DMS53 treated with DMSO at 0.1 percent for 48 hours (cell line): ENCODE results near the gene MOXD1.
"Not testable (repeated sequence)": the region's sequence is repeated elsewhere in the genome, so short reads cannot be mapped to it uniquely, and the experiment has no call there.

Source experiments
- DNase-seq: peaks from one replicate; lab custom pipeline; 2025; ENCODE audit not compliant: unreplicated experiment; lab: John Stamatoyannopoulos, UW

MOXD1 gene

DNA sequence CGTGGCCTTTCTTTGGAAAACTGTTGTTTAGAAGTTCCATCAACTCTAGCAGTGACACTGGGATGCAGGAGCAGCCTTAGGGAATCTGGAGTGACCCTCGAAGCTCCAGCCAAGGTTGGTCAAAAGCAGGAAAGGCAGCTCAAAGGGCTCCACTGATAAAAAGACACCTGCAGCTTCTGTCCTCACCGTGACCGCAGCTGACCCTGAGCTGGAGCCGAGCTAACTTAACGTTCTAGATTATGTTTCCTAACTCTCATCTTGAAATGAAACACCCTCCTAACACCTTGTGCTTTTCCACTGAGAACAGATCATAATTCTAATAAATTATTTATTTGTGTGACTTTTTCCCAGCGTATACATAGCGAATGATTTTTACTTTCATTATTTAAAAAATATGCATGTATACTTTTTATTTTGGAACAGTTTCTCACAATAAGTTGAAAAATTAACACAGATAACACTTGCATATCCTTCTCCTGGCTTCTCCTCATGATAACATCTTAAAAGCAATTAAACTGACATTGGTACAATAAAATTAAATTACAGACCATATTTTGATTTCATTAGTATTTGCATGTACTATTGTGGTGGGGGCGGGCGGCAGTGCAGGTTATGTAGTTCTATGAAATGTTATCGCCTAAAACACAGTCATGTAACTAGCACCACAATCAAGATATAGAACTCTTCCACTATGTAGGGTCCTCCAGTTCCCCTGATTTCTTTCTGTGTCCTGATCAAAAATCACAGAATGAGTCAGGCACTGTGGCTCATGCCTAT, 116.1 kb downstream of the MOXD1 start:
- DNase-seq: no peak

DNA sequence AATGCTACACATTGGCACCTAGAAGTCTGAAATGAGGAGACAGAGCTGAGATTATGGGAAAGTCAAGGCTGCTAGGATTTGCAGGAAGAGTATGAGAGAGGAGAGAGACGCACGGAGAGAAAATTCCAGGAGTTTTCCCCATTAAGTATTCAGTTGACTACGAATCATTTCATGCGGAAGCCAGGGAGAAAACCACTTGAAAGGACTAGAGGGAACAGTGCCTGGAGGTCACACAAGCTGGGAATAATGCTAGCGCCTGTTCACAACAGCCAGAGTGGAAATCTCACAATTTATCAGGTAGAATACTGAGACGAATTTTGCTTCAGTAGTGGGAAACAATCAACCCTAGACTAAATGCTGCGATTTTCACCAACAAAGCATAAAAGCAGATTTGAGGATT, 118.6 kb downstream of the MOXD1 start:
- no peak for DNase-seq

DNA sequence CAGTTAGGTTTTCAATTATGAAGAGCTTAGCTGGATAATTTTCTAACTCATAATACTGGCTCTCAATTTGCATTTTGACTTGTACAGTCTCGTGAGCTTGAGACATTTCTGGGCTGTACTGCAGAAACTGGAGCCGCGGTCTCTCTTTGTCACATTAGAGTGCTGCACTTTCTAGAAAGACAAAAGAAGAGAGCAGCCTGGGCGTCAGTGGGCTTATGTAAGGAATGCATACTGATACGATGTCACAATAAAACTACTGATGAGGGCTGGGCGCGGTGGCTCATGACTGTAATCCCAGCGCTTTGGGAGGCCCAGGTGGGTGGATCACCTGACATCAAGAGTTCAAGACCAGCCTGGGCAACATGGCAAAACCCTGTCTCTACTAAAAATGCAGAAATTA, 120.8 kb downstream of the MOXD1 start:
- DNase-seq: no peak

DNA sequence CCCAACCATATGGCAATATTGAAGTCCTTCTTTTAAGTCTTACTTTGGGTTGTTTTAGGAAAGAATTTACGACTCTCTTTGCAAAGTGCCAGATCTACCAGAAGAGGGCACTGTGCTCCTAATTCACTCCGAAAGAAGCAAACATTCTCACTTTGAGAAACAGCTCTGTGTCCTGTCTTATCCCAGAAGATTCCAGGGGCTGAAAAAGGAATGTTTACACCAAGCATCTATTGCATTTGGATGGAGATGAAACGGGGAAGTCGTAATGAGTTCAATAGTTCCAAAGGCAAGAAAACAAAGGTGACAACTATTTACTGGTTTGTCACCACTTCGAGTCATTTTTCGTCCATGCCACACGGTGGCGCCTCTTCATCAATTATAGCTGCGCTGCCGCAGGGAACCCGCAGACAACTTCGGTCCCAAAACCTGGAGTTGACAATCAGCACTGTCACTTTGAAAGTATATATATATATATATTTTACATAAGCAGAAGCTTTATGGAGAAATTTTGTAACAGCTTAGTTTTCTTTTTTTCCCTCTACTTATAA, 121.6 kb downstream of the MOXD1 start:
- peak; percentile 76 for DNase-seq

DNA sequence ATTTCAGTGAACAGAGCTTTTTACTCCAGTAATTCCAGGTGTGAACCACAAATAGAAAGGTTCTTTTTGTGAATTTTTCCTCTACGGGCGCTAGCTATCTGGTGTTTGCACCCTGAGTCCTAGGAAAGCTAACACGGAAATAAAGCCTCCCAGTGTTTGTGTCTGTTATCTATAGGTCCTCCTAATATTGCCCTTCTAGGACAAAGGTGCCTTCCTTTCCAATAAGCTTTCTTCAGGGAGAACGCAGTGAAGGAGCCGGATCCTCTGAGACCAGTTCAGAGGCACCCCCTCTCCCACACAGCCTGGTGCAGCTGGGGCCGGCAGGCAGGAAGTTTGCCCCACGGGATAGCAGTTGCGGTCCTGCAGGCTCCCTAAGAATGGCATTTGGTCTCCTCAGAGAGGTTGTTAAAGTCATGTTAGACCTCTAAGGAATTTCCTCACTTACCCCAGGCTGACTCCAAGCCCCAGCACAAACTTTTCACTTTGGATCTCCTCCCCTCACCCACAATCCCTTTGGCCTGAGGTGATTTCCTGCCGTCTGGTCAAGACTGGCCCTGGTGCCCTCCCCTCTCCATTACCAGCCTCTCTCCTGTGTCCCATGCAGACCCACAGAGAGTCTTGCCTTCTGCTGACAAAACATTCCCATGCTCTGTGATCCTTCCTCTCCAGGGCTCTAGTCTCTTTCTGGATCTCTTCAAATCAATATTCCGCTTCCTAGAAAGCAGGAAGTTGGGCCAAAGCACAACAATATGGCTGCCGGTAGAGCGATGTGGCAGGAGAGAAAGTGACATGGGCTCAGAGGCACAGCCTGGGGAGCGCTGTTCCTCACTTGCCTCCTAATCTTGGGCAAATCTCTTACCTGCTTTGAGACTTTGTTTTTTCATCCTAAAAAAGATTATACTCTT, 126.0 kb downstream of the MOXD1 start:
- DNase-seq: no peak

DNA sequence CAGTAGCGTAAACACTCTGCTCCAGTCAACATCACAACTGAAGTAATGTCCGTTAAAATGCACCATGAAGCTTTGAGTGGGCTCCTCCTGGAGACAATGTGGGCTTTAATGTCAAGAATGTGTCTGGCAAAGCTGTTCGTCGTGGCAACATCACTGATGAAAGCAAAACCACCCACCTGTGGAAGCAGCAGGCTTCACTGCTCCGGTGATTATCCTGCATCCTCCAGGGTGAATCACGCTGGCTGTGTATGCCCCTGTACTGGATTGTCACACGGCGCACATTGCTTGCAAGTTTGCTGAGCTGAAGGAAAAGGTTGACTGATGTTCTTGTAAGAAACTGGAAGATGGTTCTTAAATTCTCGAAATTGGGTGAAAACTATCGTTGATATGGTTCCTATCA, 128.5 kb downstream of the MOXD1 start:
- no peak for DNase-seq

DNA sequence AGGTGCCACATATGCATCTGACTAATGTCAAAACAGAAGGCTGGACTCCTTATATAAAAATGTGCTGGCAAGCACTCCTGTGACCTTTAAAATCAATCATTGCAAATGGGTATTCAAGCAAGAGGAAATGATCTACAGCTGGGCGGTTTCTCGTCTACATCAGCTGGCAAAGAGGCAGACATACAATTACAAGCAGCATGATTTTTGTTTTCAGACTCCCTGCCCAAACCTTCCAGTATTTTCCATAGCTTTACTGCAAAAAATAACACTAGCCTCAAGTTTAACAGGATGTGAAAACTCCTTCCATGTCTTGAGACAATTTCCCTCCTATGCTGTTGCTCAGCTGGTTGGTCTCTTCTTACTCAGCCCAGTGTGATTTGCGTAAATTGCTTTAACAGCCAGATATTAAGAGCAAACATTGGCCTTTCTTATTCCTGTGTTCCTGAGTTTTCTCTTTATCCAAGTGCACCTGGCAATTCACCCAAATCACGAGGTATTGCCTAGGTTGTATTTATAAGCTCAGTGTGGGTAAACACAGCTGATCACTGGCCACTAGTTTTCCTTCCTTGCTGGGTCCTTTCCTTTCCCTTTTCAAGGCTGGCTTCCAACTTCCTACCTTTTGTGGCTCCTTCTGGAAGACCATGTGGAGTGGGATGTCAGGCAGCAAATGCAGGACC, 130.4 kb downstream of the MOXD1 start:
- peak; percentile 28 for DNase-seq

DNA sequence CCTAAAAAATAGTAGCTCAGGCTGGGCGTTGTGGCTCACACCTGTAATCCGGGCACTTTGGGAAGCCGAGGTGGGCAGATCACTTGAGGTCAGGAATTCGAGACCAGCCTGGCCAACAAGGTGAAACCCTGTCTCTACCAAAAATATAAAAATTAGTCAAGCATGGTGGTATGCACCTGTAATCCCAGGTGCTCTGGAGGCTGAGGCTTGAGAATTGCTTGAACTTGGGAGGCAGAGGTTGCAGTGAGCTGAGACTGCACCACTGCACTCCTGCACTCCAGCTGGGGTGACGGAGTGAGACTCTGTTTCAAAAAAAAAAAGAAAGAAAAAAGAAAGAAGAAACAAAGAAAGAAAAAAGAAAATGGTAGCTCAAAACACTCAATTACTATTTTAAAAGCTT, 132.6 kb downstream of the MOXD1 start:
- DNase-seq: not testable (repeated sequence)

DNA sequence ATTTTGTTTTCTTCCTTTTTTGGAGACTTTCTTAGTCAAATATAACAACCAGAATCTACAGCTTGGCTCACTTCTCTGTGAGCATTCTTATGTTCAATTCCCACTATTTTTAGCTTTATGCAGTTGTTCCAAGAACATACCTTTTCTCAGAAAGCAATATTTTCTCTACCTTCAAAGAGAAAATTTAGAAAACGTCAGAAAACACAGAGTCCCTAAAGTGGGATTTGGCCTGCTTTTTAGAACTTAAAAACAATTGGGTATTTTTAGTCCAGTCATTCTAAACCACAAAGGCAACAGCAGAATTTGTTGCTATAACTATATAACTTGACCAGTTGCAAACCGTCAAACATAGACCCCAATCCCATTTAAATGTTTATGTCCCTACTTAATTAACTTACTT, 133.1 kb downstream of the MOXD1 start:
- no peak for DNase-seq

DNA sequence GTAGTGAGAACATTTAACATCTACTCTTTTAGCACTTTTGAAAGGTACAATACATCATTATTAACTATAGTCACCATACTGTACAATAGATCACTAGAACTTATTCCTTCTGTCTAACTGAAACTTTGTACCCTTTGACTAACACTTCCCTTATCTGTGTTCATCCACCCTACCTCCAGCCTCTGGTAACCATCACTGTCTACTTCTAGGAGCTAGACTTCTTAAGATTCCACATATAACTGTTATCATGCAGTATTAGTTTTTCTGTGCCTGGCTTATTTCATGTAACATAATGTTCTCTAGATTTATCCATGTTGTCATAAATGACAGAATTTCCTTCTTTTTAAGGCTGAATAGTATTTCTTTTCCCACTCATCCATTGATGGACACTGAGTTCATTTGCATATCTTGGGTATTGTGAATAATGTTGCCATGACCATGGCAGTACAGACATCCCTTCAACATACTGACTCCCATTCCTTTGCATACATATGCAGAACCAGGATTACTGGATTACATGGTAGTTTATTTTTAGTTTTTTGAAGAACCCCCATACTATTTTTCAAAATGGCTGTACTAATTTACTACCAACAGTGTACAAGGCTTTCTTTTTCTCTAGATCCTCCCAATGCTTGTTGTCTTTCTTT, 135.7 kb downstream of the MOXD1 start:
- no peak for DNase-seq

DNA sequence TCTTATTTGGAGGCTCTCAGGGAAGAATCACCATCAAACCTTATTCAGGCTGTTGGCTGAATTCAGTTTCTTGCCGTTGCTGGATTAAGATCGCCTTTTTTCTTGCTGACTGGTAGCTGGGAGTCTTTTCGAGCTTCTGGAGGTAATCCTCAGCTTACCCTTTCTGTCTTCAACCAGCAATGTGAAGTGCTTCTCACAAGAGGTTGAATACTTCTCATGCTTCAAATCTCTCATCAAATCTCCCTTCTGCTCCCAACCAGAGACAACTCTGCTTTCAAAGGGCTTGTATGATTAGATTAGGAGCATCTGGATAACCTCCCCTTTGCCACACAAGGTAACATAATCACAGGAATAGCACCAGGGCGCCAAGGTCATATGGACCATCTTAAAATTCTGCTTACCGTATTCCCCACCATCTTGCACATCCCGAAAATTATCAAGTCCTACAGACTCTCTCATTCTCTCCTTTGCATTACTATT, 137.2 kb downstream of the MOXD1 start:
- no peak for DNase-seq

DNA sequence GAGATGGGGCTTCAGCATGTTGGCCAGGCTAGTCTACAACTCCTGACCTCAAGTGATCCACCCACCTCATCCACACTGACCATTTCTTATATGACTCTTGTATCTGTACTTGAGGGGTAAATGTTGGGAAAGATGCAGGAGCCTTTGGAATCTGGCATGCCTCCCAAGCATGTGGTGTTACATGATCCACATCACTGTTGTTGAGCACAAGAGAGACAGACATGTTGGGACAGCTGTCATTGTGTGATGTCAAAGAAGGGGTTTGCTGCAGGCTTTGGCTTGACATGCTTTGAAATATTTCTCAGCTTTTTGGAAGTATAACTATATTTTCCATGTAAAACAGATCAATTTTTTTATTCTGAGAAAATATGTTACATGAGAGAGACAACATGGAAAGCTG, 139.9 kb downstream of the MOXD1 start:
- DNase-seq: no peak

DNA sequence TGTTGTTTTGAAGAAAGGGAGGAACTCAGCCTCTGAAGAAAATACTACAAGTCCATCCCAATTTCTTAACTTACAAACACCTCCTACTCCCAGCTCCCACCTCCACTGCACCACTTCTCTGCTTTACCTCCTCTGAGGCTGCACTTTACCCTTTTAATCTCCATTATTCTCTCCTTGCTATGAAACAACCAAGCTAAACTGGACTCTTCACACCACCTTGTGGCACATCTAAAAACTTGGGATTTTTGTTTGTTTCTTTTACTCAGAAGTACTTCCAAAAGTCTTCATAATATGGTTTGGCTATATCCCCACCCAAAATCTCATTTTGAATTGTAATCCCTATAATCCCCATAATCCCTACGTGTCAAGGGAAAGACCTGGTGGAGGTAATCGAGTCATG, 142.2 kb downstream of the MOXD1 start:
- DNase-seq: no peak

DNA sequence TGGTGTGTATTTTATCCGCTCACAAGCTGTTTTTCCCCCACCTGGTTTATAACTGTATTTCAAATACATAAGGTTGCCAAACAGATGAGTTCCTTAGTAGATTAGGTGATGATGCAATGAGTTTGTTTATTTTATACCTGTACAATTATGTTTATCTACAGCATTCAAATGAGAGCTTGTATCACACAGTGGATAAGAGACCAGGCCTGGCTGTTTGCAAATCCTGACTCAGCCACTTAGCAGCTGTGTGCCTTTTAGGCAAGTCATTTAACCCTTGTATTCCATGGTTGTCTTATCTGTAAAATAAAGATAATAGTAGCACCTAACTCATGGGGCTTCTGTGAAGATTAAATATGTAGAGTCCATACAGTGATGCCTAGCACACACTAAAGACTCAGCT, 143.7 kb downstream of the MOXD1 start:
- DNase-seq: peak; percentile 21

DNA sequence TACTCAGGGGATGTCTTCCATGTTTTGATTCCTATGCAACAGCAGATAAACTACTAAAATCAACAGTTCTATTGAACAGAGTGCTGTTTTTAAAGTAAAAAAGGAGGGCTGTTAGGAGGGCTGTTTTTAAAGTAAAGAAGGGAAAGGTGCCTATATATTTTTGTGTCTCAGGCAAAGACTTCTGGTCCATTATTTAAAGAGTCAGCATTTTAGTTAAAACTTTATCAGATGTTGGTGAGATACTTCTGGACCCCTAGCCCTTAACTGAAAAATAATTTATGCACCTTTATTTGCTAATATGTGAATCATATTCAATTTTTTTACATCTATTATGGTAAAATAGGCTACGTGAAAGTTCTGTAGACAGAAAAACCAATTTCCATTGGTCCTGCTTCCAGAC, 144.8 kb downstream of the MOXD1 start:
- no peak for DNase-seq

DNA sequence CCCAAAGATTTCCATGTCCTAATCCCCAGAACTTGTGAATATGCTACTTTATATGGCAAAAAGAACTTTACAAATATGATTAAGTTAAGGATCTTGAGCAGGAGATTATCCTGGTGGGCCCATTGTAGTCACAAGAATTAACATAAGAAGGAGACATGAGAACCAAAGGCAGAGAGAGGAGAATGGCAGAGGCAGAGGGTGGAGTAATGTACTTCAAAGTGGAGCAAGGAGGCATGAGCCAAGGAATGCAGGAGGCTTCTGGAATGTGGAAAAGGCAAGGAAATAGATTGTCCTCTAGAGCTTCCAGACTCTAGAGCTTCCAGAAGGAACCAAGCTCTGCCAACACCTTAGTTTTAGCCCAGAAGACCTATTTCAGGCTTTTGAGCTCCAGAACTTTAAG, 147.4 kb downstream of the MOXD1 start:
- DNase-seq: no peak

DNA sequence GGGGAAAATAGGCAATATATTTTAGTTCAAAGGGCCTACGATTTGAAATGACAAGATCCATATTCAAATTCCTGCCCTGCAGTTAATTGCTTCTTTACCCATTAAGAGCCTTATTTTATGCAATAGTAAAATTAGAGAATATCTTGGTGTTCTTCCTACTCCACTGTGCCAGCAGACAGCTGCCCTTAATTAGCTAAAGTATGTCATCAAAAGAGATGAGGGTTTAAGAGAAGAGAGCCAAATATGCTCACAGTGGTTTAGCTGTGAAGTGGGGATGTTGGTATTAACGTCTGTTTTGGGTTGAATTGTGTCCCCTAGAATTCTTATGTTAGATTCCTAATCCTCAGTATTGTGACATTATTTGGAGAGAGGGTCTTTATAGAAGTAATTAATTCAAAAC, 148.1 kb downstream of the MOXD1 start:
- DNase-seq: no peak

DNA sequence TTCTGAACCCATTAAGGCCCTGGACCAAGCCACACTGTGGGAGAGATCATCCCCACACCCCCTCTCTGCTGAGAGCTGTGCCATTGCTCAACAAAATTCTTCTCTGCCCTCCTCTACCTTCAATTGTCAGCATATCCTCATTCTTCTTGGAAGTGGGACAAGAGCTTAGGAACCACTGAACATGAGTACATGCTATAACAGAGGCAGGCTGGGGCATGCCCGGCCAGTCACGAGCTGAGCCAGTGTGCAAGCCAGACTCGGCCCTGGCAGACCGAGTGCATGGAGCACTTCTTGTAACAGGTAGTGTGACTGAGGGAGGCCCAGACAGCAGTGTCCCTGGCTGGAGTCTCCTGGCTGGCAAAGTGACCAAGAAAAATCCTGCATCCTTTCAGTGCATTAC, 149.2 kb downstream of the MOXD1 start:
- no peak for DNase-seq

DNA sequence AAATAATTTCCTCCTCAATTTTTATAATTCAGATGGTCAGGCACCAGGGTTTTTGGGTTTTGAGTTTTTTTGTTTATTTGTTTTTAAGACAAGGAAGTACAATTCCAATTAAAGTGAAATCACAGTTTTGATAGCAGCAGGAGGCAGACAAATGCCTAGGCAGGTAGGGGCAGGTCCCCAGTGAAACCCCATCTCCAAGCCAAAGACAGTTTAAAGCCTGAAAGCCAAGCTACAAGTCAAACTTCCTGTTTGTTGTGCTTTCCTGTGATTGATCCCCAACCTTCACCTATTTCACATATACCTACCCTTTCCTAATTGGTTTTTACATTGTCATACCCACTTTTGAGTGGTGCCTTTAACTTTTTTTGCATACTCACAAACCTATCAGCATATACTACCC, 149.6 kb downstream of the MOXD1 start:
- DNase-seq: no peak

DNA sequence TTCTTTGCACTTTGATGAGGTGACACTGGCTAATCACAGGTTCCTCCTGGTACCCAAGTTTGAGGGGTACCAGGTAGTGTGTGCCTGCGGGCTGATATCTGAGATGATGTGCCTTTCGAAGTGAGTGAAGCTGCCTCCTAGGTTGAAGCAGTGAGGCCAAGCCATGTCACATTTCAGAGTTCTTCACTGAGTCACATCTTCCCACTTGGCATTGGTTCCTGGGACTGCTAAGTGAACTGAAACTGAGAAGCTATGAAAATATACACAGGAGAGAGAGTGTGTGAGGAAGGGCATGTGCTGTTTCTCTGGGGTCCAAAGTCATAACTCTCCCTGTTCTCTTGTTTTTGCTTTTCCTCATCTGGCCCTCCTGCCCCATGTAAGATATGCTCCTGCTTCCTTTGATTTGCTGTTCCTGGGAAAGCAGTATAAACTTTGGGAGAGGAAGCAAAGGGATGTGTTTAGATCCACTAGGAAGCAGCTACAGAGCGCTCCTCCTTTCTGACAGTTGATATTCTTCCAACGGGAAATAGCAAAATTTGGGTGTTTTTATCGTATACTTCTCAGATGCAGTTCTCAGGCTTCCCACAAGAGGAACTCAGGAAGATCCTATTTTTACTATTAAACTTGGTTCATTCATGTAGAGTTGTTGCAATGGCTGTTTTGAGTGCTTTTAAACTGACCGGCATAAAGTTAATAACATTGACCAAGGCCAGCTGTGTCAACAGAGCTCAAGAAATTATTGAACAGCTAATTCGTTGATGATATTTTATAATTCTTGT, 153.7 kb downstream of the MOXD1 start:
- DNase-seq: no peak
